ENCODE measurements around the gene PER3. TPM values are rescaled to one million over a fixed set of nuclear protein-coding genes. Genes with fewer than 3 reads are reported as not detected.

Gene PER3
- total RNA-seq, 1 donor from 2014 or later = 11.5 TPM

DNA sequence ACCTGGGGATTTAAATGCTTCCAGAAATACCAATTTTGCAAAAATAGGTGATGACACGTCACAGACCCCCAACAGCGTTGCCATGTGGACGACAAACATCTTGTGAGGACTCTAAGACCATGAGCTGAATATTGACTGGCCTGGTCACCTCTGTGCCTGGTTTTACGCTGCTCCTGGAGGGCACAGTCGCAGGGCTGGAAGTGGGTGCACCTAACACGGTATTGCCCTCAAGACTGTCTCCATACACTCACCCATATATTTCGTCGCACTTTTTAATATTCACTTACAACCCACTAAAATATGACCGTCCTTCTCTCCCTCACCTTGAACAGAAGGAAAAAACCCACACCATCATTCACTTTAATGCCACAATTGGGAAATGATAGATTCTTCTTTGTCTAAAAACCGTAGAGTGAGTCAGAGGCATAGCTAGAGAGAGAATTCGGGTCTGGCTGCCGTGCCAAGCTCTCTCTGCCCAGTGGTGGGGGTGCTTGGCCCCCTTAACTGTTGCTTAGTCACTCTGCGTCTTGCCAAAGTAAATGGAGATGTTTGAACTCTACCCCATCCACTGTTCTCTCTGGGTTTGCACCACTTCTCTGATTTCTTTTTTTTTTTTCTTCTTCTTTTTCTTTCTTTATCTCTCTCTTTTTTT lies 109.6 kb downstream of the PER3 start:
- Mint-ChIP-seq H3K27ac (no peak overlapping the region), H3K27me3 (ENCODE audit: low read depth) (peaks cover 2% of the 10 kb centered on the region), H3K36me3 (no peaks in the 10 kb centered on the region), H3K4me3 (no peak overlapping the region), H3K9me3 (no peaks in the 10 kb centered on the region), H3K4me1 (no peaks in the 10 kb centered on the region)
- TF ChIP-seq CTCF (IDR thresholded peaks at IDR 0.05; ENCODE audit: unreplicated experiment) = no peak
- DNase-seq (ENCODE audit: low spot score in 2 of 2, unreplicated experiment in 2 of 2) = no peak

Other genes with a start within 250 kb of the PER3 start
- gene VAMP3, start 13.0 kb upstream of the PER3 start, total RNA-seq = 76.0 to 78.6 TPM (median 77.2 TPM) in 3 replicates
- not detected in 3 replicates for gene UTS2, start 68.8 kb downstream of the PER3 start, total RNA-seq
- 2.0 to 2.3 TPM (median 2.2 TPM) in 3 replicates for gene TNFRSF9, start 156.5 kb downstream of the PER3 start, total RNA-seq
- 187 to 207 TPM (median 200 TPM) in 3 replicates for gene PARK7, start 177.4 kb downstream of the PER3 start, total RNA-seq
- 124 to 134 TPM (median 130 TPM) in 3 replicates for gene ERRFI1, start 242.0 kb downstream of the PER3 start, total RNA-seq